ENCODE measurements around the gene PEDS1.

The PEDS1 gene

GRCh38 chr20:50133474-50134217, 19.9 kb downstream of the PEDS1 start:
- Histone ChIP-seq H3K27me3 (ENCODE audit: control insufficient read depth, insufficient read depth, low read length) (no peaks in the 10 kb centered on the region), H3K36me3 (ENCODE audit: control insufficient read depth, insufficient read depth, low read length) (no peaks in the 10 kb centered on the region), H3K4me1 (peaks cover 78% of the 10 kb centered on the region), H3K4me3 (ENCODE audit: low read depth, low read length) (no peak overlapping the region), H3K9me3 (ENCODE audit: control insufficient read depth, low read length) (no peaks in the 10 kb centered on the region), H3K27ac (peak overlapping the region; percentile 99), H3K79me2 (peaks cover 53% of the 10 kb centered on the region), H2AFZ (no peak overlapping the region), H3K4me2 (ENCODE audit: low read length) (peak overlapping the region; percentile 20), H3K9ac (no peak overlapping the region)
- TF ChIP-seq CTCF (IDR thresholded peaks at IDR 0.05): no peak

DNA sequence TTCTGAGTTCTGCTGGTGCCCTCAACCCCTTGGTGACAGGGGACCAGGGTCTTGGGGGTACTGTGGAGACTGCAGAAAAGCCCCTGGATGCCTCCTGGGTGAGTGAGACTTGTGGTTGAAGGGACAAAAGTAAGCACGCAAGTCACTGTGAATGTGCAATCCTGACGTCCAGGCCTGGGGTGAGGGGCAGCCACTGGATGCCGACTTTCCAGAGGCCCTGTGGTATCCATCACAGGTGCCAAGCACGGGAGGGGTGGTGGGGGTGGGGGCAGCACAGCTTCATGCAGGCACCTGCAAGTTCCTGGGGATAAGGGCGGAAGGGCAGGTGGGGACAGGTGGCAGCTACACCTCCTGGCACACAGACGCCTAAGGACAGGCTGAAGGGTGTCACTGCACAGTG, 20.5 kb downstream of the PEDS1 start:
- H3K9ac ChIP-seq: no peak overlapping the region
- no peaks in the 10 kb centered on the region for H3K27me3 ChIP-seq (ENCODE audit: control insufficient read depth, insufficient read depth, low read length)
- H3K4me2 ChIP-seq (ENCODE audit: low read length): peak overlapping the region; percentile 3
- peaks cover 54% of the 10 kb centered on the region for H3K79me2 ChIP-seq
- H3K4me3 ChIP-seq (ENCODE audit: low read depth, low read length): no peak overlapping the region
- H3K9me3 ChIP-seq (ENCODE audit: control insufficient read depth, low read length): no peaks in the 10 kb centered on the region
- no peaks in the 10 kb centered on the region for H3K36me3 ChIP-seq (ENCODE audit: control insufficient read depth, insufficient read depth, low read length)
- no peak for TF ChIP-seq CTCF (IDR thresholded peaks at IDR 0.05)
- no peak overlapping the region for H2AFZ ChIP-seq
- H3K27ac ChIP-seq: peak overlapping the region; percentile 99
- peaks cover 72% of the 10 kb centered on the region for H3K4me1 ChIP-seq

DNA sequence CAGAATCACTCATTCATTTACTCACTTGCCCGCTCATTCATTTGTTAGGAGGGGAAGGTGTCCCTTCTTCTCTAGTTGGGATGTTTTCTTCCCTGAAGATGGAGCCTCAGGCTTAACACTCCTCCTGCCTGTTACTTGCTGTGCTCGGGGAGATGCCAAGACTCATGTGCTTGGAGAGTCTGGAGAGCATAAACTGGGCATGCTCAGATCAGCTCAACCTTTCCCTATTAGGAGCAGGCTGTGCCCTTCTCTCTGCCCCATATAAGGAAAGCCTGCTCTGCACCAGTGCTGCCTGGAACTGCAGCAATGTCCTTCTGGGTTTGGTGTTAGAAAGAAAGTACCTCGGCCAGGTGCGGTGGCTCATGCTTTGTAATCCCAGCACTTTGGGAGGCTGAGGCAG, 22.5 kb downstream of the PEDS1 start:
- Histone ChIP-seq H3K27ac (peak overlapping the region; percentile 99), H3K9me3 (ENCODE audit: control insufficient read depth, low read length) (no peaks in the 10 kb centered on the region), H3K36me3 (ENCODE audit: control insufficient read depth, insufficient read depth, low read length) (no peaks in the 10 kb centered on the region), H3K4me3 (ENCODE audit: low read depth, low read length) (no peak overlapping the region), H3K4me1 (peaks cover 69% of the 10 kb centered on the region), H3K27me3 (ENCODE audit: control insufficient read depth, insufficient read depth, low read length) (no peaks in the 10 kb centered on the region), H3K79me2 (peaks cover 51% of the 10 kb centered on the region), H2AFZ (no peak overlapping the region), H3K9ac (no peak overlapping the region), H3K4me2 (ENCODE audit: low read length) (no peak overlapping the region)
- TF ChIP-seq CTCF (IDR thresholded peaks at IDR 0.05): no peak

- Histone ChIP-seq H3K4me2 (ENCODE audit: low read length) (no peak overlapping the region), H3K4me1 (peaks cover 64% of the 10 kb centered on the region), H3K9me3 (ENCODE audit: control insufficient read depth, low read length) (no peaks in the 10 kb centered on the region), H3K79me2 (peaks cover 46% of the 10 kb centered on the region), H2AFZ (no peak overlapping the region), H3K27me3 (ENCODE audit: control insufficient read depth, insufficient read depth, low read length) (no peaks in the 10 kb centered on the region), H3K9ac (no peak overlapping the region), H3K36me3 (ENCODE audit: control insufficient read depth, insufficient read depth, low read length) (no peaks in the 10 kb centered on the region), H3K27ac (peak overlapping the region; percentile 99), H3K4me3 (ENCODE audit: low read depth, low read length) (no peak overlapping the region)
- TF ChIP-seq CTCF (IDR thresholded peaks at IDR 0.05): no peak
These were observed 23.2 kb downstream of the PEDS1 start for GRCh38 chr20:50130356-50130723.
